PC-3 (cell line): ENCODE measurements around the gene GPBP1. TPM values are rescaled to one million over a fixed set of nuclear protein-coding genes. Genes with fewer than 3 reads are reported as not detected.
"Not testable (repeated sequence)": the region's sequence is repeated elsewhere in the genome, so short reads cannot be mapped to it uniquely, and the experiment has no call there.

Source experiments
- ATAC-seq: fragments of 200-7000 bp; cut with Tn5 transposase; 2 replicates; pipeline ENCODE4 v1.9.1; 2020; ENCODE audit warnings: mild to moderate bottlenecking, moderate library complexity
- BruUV-seq: library from RNA; stranded (reverse); fragments of 400-500 nt; replicated peaks from 2 replicates; lab custom pipeline; 2021; lab: Mats Ljungman, UMichigan
- CTCF ChIA-PET: fragments of 300-600 bp; sonication (Branson Sonifier 250); formaldehyde crosslinking; loops from one replicate; lab custom pipeline; 2022; ENCODE audit warnings: antibody characterized with exemption; lab: Charles Lee
- POLR2A ChIA-PET: fragments of 300-600 bp; sonication (Branson Sonifier 250); formaldehyde crosslinking; loops from one replicate; lab custom pipeline; 2022; ENCODE audit warnings: antibody characterized with exemption; ENCODE audit not compliant: unreplicated experiment; lab: Charles Lee
- DNase-seq: peaks from one replicate; pipeline ENCODE4 v3.0.0-alpha.2; 2015
- H2AFZ ChIP-seq: fragments of 300-600 bp; sonication (generic); 2 replicates; pipeline ENCODE4 v1.6.0; 2016; ENCODE audit warnings: antibody characterized with exemption, low read length
- H3F3A ChIP-seq: fragments of 300-600 bp; sonication (generic); one replicate; pipeline ENCODE4 v1.6.0; 2017; ENCODE audit warnings: antibody characterized with exemption, low read length, control low read depth, mild to moderate bottlenecking; ENCODE audit not compliant: unreplicated experiment
- H3K27ac ChIP-seq: fragments of 300-600 bp; sonication (generic); 2 replicates; pipeline ENCODE4 v1.5.1; 2016; ENCODE audit warnings: mild to moderate bottlenecking, low read length
- H3K27me3 ChIP-seq: fragments of 300-600 bp; sonication (generic); 2 replicates; pipeline ENCODE4 v1.6.1; 2016; ENCODE audit warnings: low read length, mixed read lengths
- H3K36me3 ChIP-seq: fragments of 300-600 bp; sonication (generic); 2 replicates; pipeline ENCODE4 v1.6.1; 2016; ENCODE audit warnings: low read depth, mixed run types, low read length, mixed read lengths
- H3K4me1 ChIP-seq: fragments of 300-600 bp; sonication (generic); 2 replicates; pipeline ENCODE4 v1.5.1; 2016; ENCODE audit warnings: low read length; ENCODE audit not compliant: insufficient read depth
- H3K4me2 ChIP-seq: fragments of 300-600 bp; sonication (generic); 2 replicates; pipeline ENCODE4 v1.6.0; 2016; ENCODE audit warnings: low read length
- H3K4me3 ChIP-seq: fragments of 300-600 bp; sonication (generic); 2 replicates; pipeline ENCODE4 v1.5.1; 2016; ENCODE audit warnings: mild to moderate bottlenecking, low read length, mixed read lengths
- H3K79me2 ChIP-seq: fragments of 300-600 bp; sonication (generic); 2 replicates; pipeline ENCODE4 v1.6.1; 2017; ENCODE audit warnings: low read length, mixed read lengths
- H3K9ac ChIP-seq: fragments of 300-600 bp; sonication (generic); 2 replicates; pipeline ENCODE4 v1.6.0; 2016; ENCODE audit warnings: mild to moderate bottlenecking, low read length
- H3K9me2 ChIP-seq: fragments of 300-600 bp; sonication (generic); replicated peaks from 2 replicates; pipeline ENCODE4 v1.6.1; 2016; ENCODE audit warnings: mixed run types, low read length, mixed read lengths
- H3K9me3 ChIP-seq: fragments of 300-600 bp; sonication (generic); 2 replicates; pipeline ENCODE4 v1.6.1; 2016; ENCODE audit warnings: low read length, mixed read lengths
- H4K20me1 ChIP-seq: fragments of 300-600 bp; sonication (generic); 2 replicates; pipeline ENCODE4 v1.6.1; 2016; ENCODE audit warnings: low read length, mixed read lengths
- EZH2 ChIP-seq: fragments of 300-600 bp; sonication (generic); IDR thresholded peaks from one replicate; pipeline ENCODE4 v1.6.1; 2017; ENCODE audit warnings: antibody characterized with exemption, mild to moderate bottlenecking, low read length; ENCODE audit not compliant: unreplicated experiment
- EZH2phosphoT487 ChIP-seq: fragments of 300-600 bp; sonication (generic); IDR thresholded peaks from 2 replicates; pipeline ENCODE4 v1.6.1; 2018; ENCODE audit warnings: mild to moderate bottlenecking, antibody characterized with exemption, low read length, borderline replicate concordance
- intact Hi-C: fragments of 100-400 bp; cut with micrococcal nuclease; formaldehyde crosslinking; loops from 2 replicates; pipeline ENCODE4 v1.9.0; 2023
- total RNA-seq: library from RNA; depleted of rRNA; stranded (reverse); fragments of >200 nt; gene quantifications from 2 replicates; pipeline ENCODE4 v1.2.3, GENCODE V29; 2014
- TF ChIP-seq, protein P1 (sequence below): fragments of 300-600 bp; sonication (generic); conservative IDR thresholded peaks from 2 replicates; pipeline ENCODE4 v1.5.1; 2017; ENCODE audit warnings: antibody characterized with exemption, low read depth, mild to moderate bottlenecking, low read length

Gene GPBP1
- total RNA-seq, 1 experiment from 2014 or later = 31.8 TPM

DNA sequence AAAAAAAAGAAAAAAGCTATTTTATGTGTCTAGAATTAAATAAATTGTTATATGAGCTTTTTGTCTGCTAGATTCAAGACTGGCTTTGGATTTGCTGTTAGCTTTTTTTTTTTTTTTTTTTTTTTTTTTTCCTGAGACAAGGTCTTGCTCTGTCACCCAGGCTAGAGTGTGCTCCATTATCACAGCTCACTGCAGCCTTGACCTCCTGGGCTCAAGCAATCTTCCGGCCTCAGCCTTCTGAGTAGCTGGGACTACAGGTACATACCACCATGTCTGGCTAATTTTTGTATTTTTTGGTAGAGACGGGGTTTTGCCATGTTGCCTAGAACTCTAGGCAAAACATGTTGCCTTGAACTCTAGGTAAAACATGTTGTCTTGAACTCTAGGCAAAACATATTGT, 16.7 kb downstream of the GPBP1 start:
- Histone ChIP-seq H3K27me3 (no peaks in the 10 kb centered on the region), H2AFZ (no peak overlapping the region), H3K9ac (no peak overlapping the region), H3K27ac (no peak overlapping the region), H3F3A (no peaks in the 10 kb centered on the region), H3K9me3 (no peaks in the 10 kb centered on the region), H3K4me1 (no peaks in the 10 kb centered on the region), H3K9me2 (no peaks in the 10 kb centered on the region), H3K36me3 (no peaks in the 10 kb centered on the region; the same call in 1 of the 2 replicates), H3K4me2 (no peak overlapping the region), H3K4me3 (no peak overlapping the region), H4K20me1 (peaks cover 17% of the 10 kb centered on the region; the same call in 1 of the 2 replicates), H3K79me2 (peaks cover 100% of the 10 kb centered on the region)
- intact Hi-C loops = no loop called here
- TF ChIP-seq EZH2phosphoT487 (no peak), EZH2 (no peak)
- TF ChIP-seq, protein P1, sequence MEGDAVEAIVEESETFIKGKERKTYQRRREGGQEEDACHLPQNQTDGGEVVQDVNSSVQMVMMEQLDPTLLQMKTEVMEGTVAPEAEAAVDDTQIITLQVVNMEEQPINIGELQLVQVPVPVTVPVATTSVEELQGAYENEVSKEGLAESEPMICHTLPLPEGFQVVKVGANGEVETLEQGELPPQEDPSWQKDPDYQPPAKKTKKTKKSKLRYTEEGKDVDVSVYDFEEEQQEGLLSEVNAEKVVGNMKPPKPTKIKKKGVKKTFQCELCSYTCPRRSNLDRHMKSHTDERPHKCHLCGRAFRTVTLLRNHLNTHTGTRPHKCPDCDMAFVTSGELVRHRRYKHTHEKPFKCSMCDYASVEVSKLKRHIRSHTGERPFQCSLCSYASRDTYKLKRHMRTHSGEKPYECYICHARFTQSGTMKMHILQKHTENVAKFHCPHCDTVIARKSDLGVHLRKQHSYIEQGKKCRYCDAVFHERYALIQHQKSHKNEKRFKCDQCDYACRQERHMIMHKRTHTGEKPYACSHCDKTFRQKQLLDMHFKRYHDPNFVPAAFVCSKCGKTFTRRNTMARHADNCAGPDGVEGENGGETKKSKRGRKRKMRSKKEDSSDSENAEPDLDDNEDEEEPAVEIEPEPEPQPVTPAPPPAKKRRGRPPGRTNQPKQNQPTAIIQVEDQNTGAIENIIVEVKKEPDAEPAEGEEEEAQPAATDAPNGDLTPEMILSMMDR = no peak
- ATAC-seq (no peak), DNase-seq (no peak)
- no TSS peak for BruUV-seq
- CTCF ChIA-PET = interaction anchor here (0.6 kb wide), 2 partner anchors 128 to 372 kb away, joined by 3 to 4 read pairs; no protein-coding TSS in a partner anchor
- POLR2A ChIA-PET = no interaction called here

DNA sequence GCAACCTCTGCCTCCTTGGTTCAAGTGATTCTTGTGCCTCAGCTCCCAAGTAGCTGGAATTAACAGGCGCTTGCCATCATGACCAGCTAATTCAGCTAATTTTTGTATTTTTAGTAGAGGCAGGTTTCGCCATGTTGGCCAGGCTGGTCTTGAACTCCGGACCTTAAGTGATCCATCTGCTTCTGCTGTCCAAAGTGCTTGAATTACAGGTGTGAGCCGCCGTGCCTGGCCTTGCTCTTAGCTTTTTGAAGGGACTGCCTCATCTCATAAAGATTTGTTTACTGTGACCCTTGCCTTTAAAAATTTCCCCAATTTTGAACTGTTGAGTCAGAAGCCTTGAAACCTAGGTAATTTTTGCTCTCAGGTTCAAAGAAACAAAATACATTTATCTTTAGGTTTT, 17.3 kb downstream of the GPBP1 start:
- H3K4me2 ChIP-seq = no peak overlapping the region
- no TSS peak for BruUV-seq
- CTCF ChIA-PET = no interaction called here

DNA sequence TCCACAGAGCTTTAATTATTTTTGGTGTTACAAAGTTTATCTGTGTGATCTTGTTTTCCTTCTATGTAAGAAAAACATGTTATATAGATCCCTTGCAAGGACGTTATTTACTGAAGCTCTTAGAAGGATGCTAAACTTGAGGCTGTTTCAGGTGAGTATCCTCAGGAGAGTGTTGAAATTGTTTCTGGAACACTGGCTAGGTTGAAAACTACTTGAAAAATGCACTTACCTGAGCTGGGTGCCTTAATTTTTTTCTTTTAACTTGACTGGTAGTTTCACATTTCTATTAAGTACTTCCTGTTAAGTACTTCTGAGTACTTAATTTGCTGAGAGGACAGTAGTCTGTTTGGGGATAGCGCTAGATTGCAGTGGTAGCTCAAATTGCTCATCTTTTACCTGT, 18.1 kb downstream of the GPBP1 start:
- intact Hi-C loops = no loop called here
- Histone ChIP-seq H3K4me3 (no peak overlapping the region), H3K9me2 (no peaks in the 10 kb centered on the region), H3K4me1 (no peaks in the 10 kb centered on the region), H3K9ac (no peak overlapping the region), H3K36me3 (no peaks in the 10 kb centered on the region; the same call in 1 of the 2 replicates), H3K79me2 (peaks cover 99% of the 10 kb centered on the region), H3F3A (no peaks in the 10 kb centered on the region), H2AFZ (no peak overlapping the region), H3K27ac (no peak overlapping the region), H3K4me2 (no peak overlapping the region), H4K20me1 (peaks cover 5% of the 10 kb centered on the region; the same call in 1 of the 2 replicates), H3K27me3 (no peaks in the 10 kb centered on the region), H3K9me3 (no peaks in the 10 kb centered on the region)
- CTCF ChIA-PET = no interaction called here
- BruUV-seq = no TSS peak
- POLR2A ChIA-PET = no interaction called here
- ATAC-seq (no peak), DNase-seq (no peak)
- TF ChIP-seq EZH2phosphoT487 = no peak
- TF ChIP-seq EZH2 = no peak
- TF ChIP-seq, protein P1 = no peak

More for the DNA sequence above, 17.3 kb downstream of the GPBP1 start:
- POLR2A ChIA-PET = no interaction called here
- Histone ChIP-seq H3F3A (no peaks in the 10 kb centered on the region), H3K4me3 (no peak overlapping the region), H3K9ac (no peak overlapping the region), H3K27me3 (no peaks in the 10 kb centered on the region), H3K9me2 (no peaks in the 10 kb centered on the region), H3K4me1 (no peaks in the 10 kb centered on the region), H3K27ac (no peak overlapping the region), H3K36me3 (no peaks in the 10 kb centered on the region; the same call in 1 of the 2 replicates), H3K79me2 (peaks cover 100% of the 10 kb centered on the region), H4K20me1 (peaks cover 11% of the 10 kb centered on the region; the same call in 1 of the 2 replicates), H2AFZ (no peak overlapping the region), H3K9me3 (no peaks in the 10 kb centered on the region)
- DNase-seq (no peak), ATAC-seq (no peak)
- TF ChIP-seq, protein P1 = no peak
- TF ChIP-seq EZH2phosphoT487 (no peak), EZH2 (no peak)
- intact Hi-C loops = no loop called here

DNA sequence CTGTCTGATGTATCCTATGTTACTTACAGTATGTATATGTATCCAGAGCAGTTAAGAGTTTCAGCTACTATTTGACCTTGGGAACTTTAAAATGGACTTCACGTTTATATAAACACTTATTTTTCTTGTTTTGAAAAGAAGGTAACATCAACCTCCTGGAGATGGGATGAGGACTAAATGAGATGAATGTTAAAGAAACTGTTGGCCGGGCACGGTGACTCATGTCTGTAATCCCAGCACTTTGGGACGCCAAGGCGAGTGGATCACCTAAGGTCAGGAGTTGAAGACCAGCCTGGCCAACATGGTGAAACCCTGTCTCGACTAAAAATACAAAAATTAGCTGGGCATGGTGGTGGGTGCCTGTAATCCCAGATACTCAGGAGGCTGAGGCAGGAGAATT, 19.0 kb downstream of the GPBP1 start:
- H3K9me3 ChIP-seq, H3K4me1 ChIP-seq, H3K4me2 ChIP-seq, H2AFZ ChIP-seq, H3K27me3 ChIP-seq, H3F3A ChIP-seq, BruUV-seq, H4K20me1 ChIP-seq, DNase-seq, H3K27ac ChIP-seq, H3K9me2 ChIP-seq, H3K4me3 ChIP-seq, intact Hi-C loops, H3K9ac ChIP-seq, ATAC-seq, CTCF ChIA-PET, H3K36me3 ChIP-seq: not testable (repeated sequence)
- peaks cover 98% of the 10 kb centered on the region for H3K79me2 ChIP-seq
- POLR2A ChIA-PET = interaction anchor here (0.7 kb wide), 1 partner anchor 298 kb away, joined by 14 read pairs; no protein-coding TSS in a partner anchor
